Measurements from ENCODE around the gene TKFC.

TKFC gene

GRCh38 chr11:61336171-61336935 lies 3.3 kb downstream of the TKFC start:
- Histone ChIP-seq H3K4me1 (ENCODE audit: control insufficient read depth, insufficient read depth, low read length) (peaks cover 35% of the 10 kb centered on the region), H3K27ac (ENCODE audit: low read length) (no peak overlapping the region), H3K36me3 (ENCODE audit: control insufficient read depth in 2 of 2, insufficient read depth in 2 of 2, low read length in 2 of 2) (peaks cover 0 to 3% of the 10 kb centered on the region in 2 donors), H3K9ac (ENCODE audit: low read length in 2 of 2) (peak overlapping the region in 1 of 2 donors; percentile 21), H3K27me3 (ENCODE audit: control insufficient read depth in 1 of 2, insufficient read depth in 2 of 2, low read length in 2 of 2) (no peaks in the 10 kb centered on the region), H3K4me3 (ENCODE audit: low read length in 2 of 2) (no peak overlapping the region), H3K9me3 (ENCODE audit: control insufficient read depth in 2 of 2, low read length in 2 of 2) (no peaks in the 10 kb centered on the region)

GRCh38 chr11:61337706-61338470 lies 4.9 kb downstream of the TKFC start:
- H3K27me3 ChIP-seq (ENCODE audit: control insufficient read depth in 1 of 2, insufficient read depth in 2 of 2, low read length in 2 of 2), result no peaks in the 10 kb centered on the region

GRCh38 chr11:61338783-61339489 lies 5.9 kb downstream of the TKFC start:
- Histone ChIP-seq H3K36me3 (ENCODE audit: control insufficient read depth in 2 of 2, insufficient read depth in 2 of 2, low read length in 2 of 2) (peaks cover 3 to 8% of the 10 kb centered on the region in 2 donors), H3K9me3 (ENCODE audit: control insufficient read depth in 2 of 2, low read length in 2 of 2) (no peaks in the 10 kb centered on the region), H3K27me3 (ENCODE audit: control insufficient read depth in 1 of 2, insufficient read depth in 2 of 2, low read length in 2 of 2) (no peaks in the 10 kb centered on the region), H3K4me1 (ENCODE audit: control insufficient read depth, insufficient read depth, low read length) (peaks cover 14% of the 10 kb centered on the region), H3K9ac (ENCODE audit: low read length in 2 of 2) (no peak overlapping the region), H3K27ac (ENCODE audit: low read length) (no peak overlapping the region), H3K4me3 (ENCODE audit: low read length in 2 of 2) (no peak overlapping the region)

More at GRCh38 chr11:61337706-61338470, 4.9 kb downstream of the TKFC start:
- Histone ChIP-seq H3K27ac (ENCODE audit: low read length) (no peak overlapping the region), H3K36me3 (ENCODE audit: control insufficient read depth in 2 of 2, insufficient read depth in 2 of 2, low read length in 2 of 2) (peaks cover 3 to 8% of the 10 kb centered on the region in 2 donors), H3K9me3 (ENCODE audit: control insufficient read depth in 2 of 2, low read length in 2 of 2) (no peaks in the 10 kb centered on the region), H3K4me3 (ENCODE audit: low read length in 2 of 2) (no peak overlapping the region), H3K9ac (ENCODE audit: low read length in 2 of 2) (no peak overlapping the region), H3K4me1 (ENCODE audit: control insufficient read depth, insufficient read depth, low read length) (peaks cover 22% of the 10 kb centered on the region)

GRCh38 chr11:61339490-61339878 lies 6.5 kb downstream of the TKFC start:
- no peaks in the 10 kb centered on the region for H3K27me3 ChIP-seq (ENCODE audit: control insufficient read depth in 1 of 2, insufficient read depth in 2 of 2, low read length in 2 of 2)
- H3K4me1 ChIP-seq (ENCODE audit: control insufficient read depth, insufficient read depth, low read length), result peaks cover 13% of the 10 kb centered on the region
- no peak overlapping the region for H3K9ac ChIP-seq (ENCODE audit: low read length in 2 of 2)
- no peaks in the 10 kb centered on the region for H3K9me3 ChIP-seq (ENCODE audit: control insufficient read depth in 2 of 2, low read length in 2 of 2)
- H3K36me3 ChIP-seq (ENCODE audit: control insufficient read depth in 2 of 2, insufficient read depth in 2 of 2, low read length in 2 of 2), result peaks cover 3 to 8% of the 10 kb centered on the region in 2 donors
- no peak overlapping the region for H3K4me3 ChIP-seq (ENCODE audit: low read length in 2 of 2)
- H3K27ac ChIP-seq (ENCODE audit: low read length), result no peak overlapping the region

- peaks cover 3 to 8% of the 10 kb centered on the region in 2 donors for H3K36me3 ChIP-seq (ENCODE audit: control insufficient read depth in 2 of 2, insufficient read depth in 2 of 2, low read length in 2 of 2)
- H3K9me3 ChIP-seq (ENCODE audit: control insufficient read depth in 2 of 2, low read length in 2 of 2), result no peaks in the 10 kb centered on the region
- no peak overlapping the region for H3K4me3 ChIP-seq (ENCODE audit: low read length in 2 of 2)
Observed at GRCh38 chr11:61340979-61341378, 8.0 kb downstream of the TKFC start.

GRCh38 chr11:61341706-61342105 lies 8.7 kb downstream of the TKFC start:
- H3K4me1 ChIP-seq (ENCODE audit: control insufficient read depth, insufficient read depth, low read length), result no peaks in the 10 kb centered on the region
- H3K9ac ChIP-seq (ENCODE audit: low read length in 2 of 2), result no peak overlapping the region
- H3K27ac ChIP-seq (ENCODE audit: low read length), result no peak overlapping the region
- no peaks in the 10 kb centered on the region for H3K27me3 ChIP-seq (ENCODE audit: control insufficient read depth in 1 of 2, insufficient read depth in 2 of 2, low read length in 2 of 2)
- H3K36me3 ChIP-seq (ENCODE audit: control insufficient read depth in 2 of 2, insufficient read depth in 2 of 2, low read length in 2 of 2), result peaks cover 3 to 8% of the 10 kb centered on the region in 2 donors
- no peak overlapping the region for H3K4me3 ChIP-seq (ENCODE audit: low read length in 2 of 2)
- no peaks in the 10 kb centered on the region for H3K9me3 ChIP-seq (ENCODE audit: control insufficient read depth in 2 of 2, low read length in 2 of 2)

More at GRCh38 chr11:61340979-61341378, 8.0 kb downstream of the TKFC start:
- Histone ChIP-seq H3K27ac (ENCODE audit: low read length) (no peak overlapping the region), H3K27me3 (ENCODE audit: control insufficient read depth in 1 of 2, insufficient read depth in 2 of 2, low read length in 2 of 2) (no peaks in the 10 kb centered on the region), H3K4me1 (ENCODE audit: control insufficient read depth, insufficient read depth, low read length) (peaks cover 3% of the 10 kb centered on the region), H3K9ac (ENCODE audit: low read length in 2 of 2) (no peak overlapping the region)

- no peak overlapping the region for H3K27ac ChIP-seq (ENCODE audit: low read length)
- H3K27me3 ChIP-seq (ENCODE audit: control insufficient read depth in 1 of 2, insufficient read depth in 2 of 2, low read length in 2 of 2), result no peaks in the 10 kb centered on the region
- no peak overlapping the region for H3K4me3 ChIP-seq (ENCODE audit: low read length in 2 of 2)
- H3K9me3 ChIP-seq (ENCODE audit: control insufficient read depth in 2 of 2, low read length in 2 of 2), result no peaks in the 10 kb centered on the region
- peaks cover 3 to 8% of the 10 kb centered on the region in 2 donors for H3K36me3 ChIP-seq (ENCODE audit: control insufficient read depth in 2 of 2, insufficient read depth in 2 of 2, low read length in 2 of 2)
- H3K4me1 ChIP-seq (ENCODE audit: control insufficient read depth, insufficient read depth, low read length), result no peaks in the 10 kb centered on the region
- no peak overlapping the region for H3K9ac ChIP-seq (ENCODE audit: low read length in 2 of 2)
Observed at GRCh38 chr11:61342207-61342803, 9.3 kb downstream of the TKFC start.

GRCh38 chr11:61343792-61344745 lies 11.0 kb downstream of the TKFC start:
- Histone ChIP-seq H3K27ac (ENCODE audit: low read length) (no peak overlapping the region), H3K4me1 (ENCODE audit: control insufficient read depth, insufficient read depth, low read length) (no peaks in the 10 kb centered on the region), H3K4me3 (ENCODE audit: low read length in 2 of 2) (no peak overlapping the region), H3K9me3 (ENCODE audit: control insufficient read depth in 2 of 2, low read length in 2 of 2) (no peaks in the 10 kb centered on the region), H3K9ac (ENCODE audit: low read length in 2 of 2) (no peak overlapping the region), H3K36me3 (ENCODE audit: control insufficient read depth in 2 of 2, insufficient read depth in 2 of 2, low read length in 2 of 2) (peaks cover 11 to 12% of the 10 kb centered on the region in 2 donors), H3K27me3 (ENCODE audit: control insufficient read depth in 1 of 2, insufficient read depth in 2 of 2, low read length in 2 of 2) (no peaks in the 10 kb centered on the region)

- no peaks in the 10 kb centered on the region for H3K9me3 ChIP-seq (ENCODE audit: control insufficient read depth in 2 of 2, low read length in 2 of 2)
- H3K27ac ChIP-seq (ENCODE audit: low read length), result no peak overlapping the region
- H3K4me3 ChIP-seq (ENCODE audit: low read length in 2 of 2), result no peak overlapping the region
- H3K36me3 ChIP-seq (ENCODE audit: control insufficient read depth in 2 of 2, insufficient read depth in 2 of 2, low read length in 2 of 2), result peaks cover 17 to 21% of the 10 kb centered on the region in 2 donors
- H3K9ac ChIP-seq (ENCODE audit: low read length in 2 of 2), result no peak overlapping the region
- no peaks in the 10 kb centered on the region for H3K4me1 ChIP-seq (ENCODE audit: control insufficient read depth, insufficient read depth, low read length)
- H3K27me3 ChIP-seq (ENCODE audit: control insufficient read depth in 1 of 2, insufficient read depth in 2 of 2, low read length in 2 of 2), result no peaks in the 10 kb centered on the region
Observed at GRCh38 chr11:61345170-61345610, 12.2 kb downstream of the TKFC start.

Data from stomach smooth muscle (tissue), 2 donors.